Pancreas (tissue), 10 donors: ENCODE results near the gene DGKI. TPM values are rescaled to one million over a fixed set of nuclear protein-coding genes. Genes with fewer than 3 reads are reported as not detected.

Source experiments
- ATAC-seq, 4 donors: fragments of 200-7000 bp; cut with Tn5 transposase; one replicate each; pipeline versions ENCODE4 v1.8.0 to v1.9.1; 2020; ENCODE audit warnings: mild to moderate bottlenecking in 4 of 4, moderate library complexity in 4 of 4
- DNase-seq, 6 donors: peaks; one replicate each; pipeline ENCODE4 v3.0.0-alpha.2; 2020
- FAIRE-seq: peaks from 2 replicates; lab custom pipeline; 2012; peaks lifted over from hg19 to GRCh38; lab: Jason Lieb, UNC
- H3K27ac ChIP-seq, 4 donors: fragments of 200-600 bp; sonication (generic); 1 replicate in 3 of 4; 2 replicates in 1 of 4; pipeline versions ENCODE4 v1.5.0 to v1.8.0; 2020
- H3K27me3 ChIP-seq, 4 donors: fragments of 200-600 bp; one replicate each; pipeline ENCODE4 v1.8.0; 2021
- H3K36me3 ChIP-seq, 3 donors: fragments of 200-600 bp; sonication (generic) in 1 of 3; one replicate each; pipeline versions ENCODE4 v1.5.0 to v1.8.0; 2020 to 2021
- H3K4me1 ChIP-seq, 3 donors: fragments of 200-600 bp; one replicate each; pipeline ENCODE4 v1.8.0; 2021
- H3K4me3 ChIP-seq, 4 donors: fragments of 200-600 bp; sonication (generic) in 2 of 4; one replicate each; pipeline versions ENCODE4 v1.5.0 to v1.8.0; 2020 to 2021
- H3K9me3 ChIP-seq, 4 donors: fragments of 200-600 bp; one replicate each; pipeline ENCODE4 v1.8.0; 2021
- CTCF ChIP-seq, 4 donors: fragments of 200-600 bp; sonication (generic) in 3 of 4; IDR thresholded peaks; one replicate each; pipeline versions ENCODE4 v1.5.0 to v1.8.0; 2021; ENCODE audit warnings: antibody characterized with exemption in 4 of 4
- WGBS, 2 donors: extraction: QIAGEN DNeasy Blood & Tissue Kit; methylation state at CpG; one replicate each; pipeline ENCODE4 v1.1.7; 2013; 5-methylcytosine and 5-hydroxymethylcytosine counted together
- intact Hi-C, 3 donors: fragments of 100-400 bp; cut with DNase I; formaldehyde crosslinking; loops; one replicate each; pipeline versions ENCODE4 v1.11.1 to v1.14.2; 2022
- polyA plus RNA-seq, 2 donors: library from polyadenylated mRNA; stranded (reverse); fragments of 200-250 nt; gene quantifications; one replicate each; pipeline ENCODE4 v1.2.3, GENCODE V29; 2013
- total RNA-seq, 6 donors: library from RNA; stranded (reverse); fragmentation: NEBNext Ultra II Directional in 4 of 6; extraction: Animal tissue kit (Norgen Biotek cat#: 25700) in 4 of 6; gene quantifications; one replicate each; pipeline versions ENCODE4 v1.2.1 to v1.2.4, GENCODE V29; 2021 to 2023
- donor health status: healthy with polysubstance abuse.
- donor health status: DM: no; HTN: no; CAD: no; lungs with moderate emphysema.
- donor health status: DM: no; HTN: no; CAD: no.
- donor health status: control.
- donor health status: control.
- donor health status: Bipolar disorder and iron deficiency.
- donor health status: DM: yes; HTN: yes; CAD: no.
- donor health status: DM: no; HTN: no; CAD: no.
- donor health status: DM: no; HTN: no; CAD: no.
- donor health status: DM: yes; HTN: yes; CAD: no.

The DGKI gene
- total and polyA plus RNA-seq, 8 donors: 0.04 to 0.81 (median 0.15) TPM

DNA sequence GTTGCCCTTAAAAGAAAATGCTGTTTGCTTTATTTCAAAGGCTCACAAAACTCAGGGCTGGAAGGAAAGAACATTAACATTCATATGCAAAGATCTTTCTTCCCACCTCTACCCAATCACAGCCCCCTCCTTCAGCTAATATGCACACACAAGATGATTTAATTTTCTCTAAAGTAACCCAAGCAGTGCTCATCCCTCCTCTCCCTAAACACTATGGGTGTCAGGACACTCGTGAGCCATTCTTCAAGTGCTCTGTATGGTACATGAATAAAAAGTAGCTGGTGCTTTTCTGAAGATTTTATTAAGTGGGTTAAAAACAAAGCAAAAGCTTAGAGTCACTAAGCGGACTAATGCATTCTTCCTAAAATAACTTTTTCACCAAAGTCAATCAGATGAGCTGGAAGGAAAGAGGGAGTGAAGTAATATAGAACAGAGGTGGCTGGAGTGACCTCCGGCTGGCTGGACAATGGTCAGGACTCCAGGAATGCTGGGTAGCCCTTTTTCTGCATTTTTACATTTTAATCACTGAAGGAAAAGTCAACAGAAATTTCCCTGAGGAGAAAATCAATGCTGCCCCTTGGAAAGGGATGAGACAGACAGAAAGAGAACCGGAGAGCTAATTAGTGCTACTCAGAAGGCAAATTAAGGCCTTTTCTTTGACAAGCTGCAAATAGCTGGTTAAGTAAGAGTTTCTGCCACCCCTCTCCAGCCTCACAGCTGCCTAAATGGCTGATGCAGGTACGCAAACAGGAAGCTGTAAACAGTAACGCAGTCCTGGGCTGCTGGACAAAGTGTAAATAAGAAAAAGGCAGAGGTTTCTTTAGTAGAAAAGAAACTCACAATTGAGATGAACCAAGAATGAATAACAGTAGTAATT lies 6.6 kb downstream of the DGKI start:
- ATAC-seq (no peak), DNase-seq (no peak), FAIRE-seq (no peak)
- Histone ChIP-seq H3K36me3 (no peaks in the 10 kb centered on the region), H3K27me3 (no peaks in the 10 kb centered on the region), H3K27ac (no peak overlapping the region), H3K4me1 (no peaks in the 10 kb centered on the region), H3K9me3 (no peaks in the 10 kb centered on the region), H3K4me3 (no peak overlapping the region)
- TF ChIP-seq CTCF (IDR thresholded peaks at IDR 0.05): no peak
- 71 to 78% methylated on average over 6 of the region's 6 CpGs for WGBS, 2 donors
- intact Hi-C loops: no loop called here

DNA sequence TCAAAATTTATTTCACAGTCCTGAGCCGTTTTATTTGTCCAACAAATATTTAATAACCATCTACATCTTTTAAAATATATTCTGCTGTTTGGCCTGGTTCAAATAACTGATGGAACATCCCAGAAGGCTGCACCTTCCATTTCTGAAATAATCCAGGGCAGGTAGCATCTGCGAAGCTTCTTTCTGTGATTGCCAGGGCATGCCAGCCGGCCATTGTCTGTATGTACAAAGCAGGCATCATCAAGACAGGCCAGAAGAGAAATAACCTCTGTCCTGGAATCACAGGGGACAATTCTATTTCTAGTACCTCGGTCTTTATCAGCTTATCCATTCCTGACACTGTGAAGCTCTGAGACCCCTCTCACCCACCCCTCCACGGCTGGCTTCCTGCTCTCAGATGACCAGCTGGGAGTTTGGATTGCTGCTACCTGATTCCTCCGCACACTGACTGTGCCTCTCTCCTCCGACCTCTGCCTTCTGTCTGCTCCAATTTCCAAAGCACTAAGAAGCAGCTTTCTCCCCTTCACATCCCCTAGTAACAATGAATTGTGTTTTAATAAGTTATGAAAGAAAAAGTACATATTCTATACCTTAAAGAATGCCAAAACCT lies 8.0 kb downstream of the DGKI start:
- intact Hi-C loops: no loop called here
- no peaks in the 10 kb centered on the region for H3K27me3 ChIP-seq
- no peak overlapping the region for H3K4me3 ChIP-seq
- no peaks in the 10 kb centered on the region for H3K4me1 ChIP-seq
- no peak overlapping the region for H3K27ac ChIP-seq
- 80 to 87% methylated on average over 7 of the region's 7 CpGs for WGBS, 2 donors
- ATAC-seq: no peak
- no peaks in the 10 kb centered on the region for H3K9me3 ChIP-seq
- H3K36me3 ChIP-seq: no peaks in the 10 kb centered on the region
- FAIRE-seq: no peak
- TF ChIP-seq CTCF (IDR thresholded peaks at IDR 0.05): no peak
- DNase-seq: no peak

- TF ChIP-seq CTCF (IDR thresholded peaks at IDR 0.05): no peak
- H3K27ac ChIP-seq: no peak overlapping the region
- WGBS, 2 donors: 94 to 97% methylated on average over 1 of the region's 1 CpG
- no peak for FAIRE-seq
- ATAC-seq: no peak
- intact Hi-C loops: no loop called here
- no peak for DNase-seq
- H3K4me3 ChIP-seq: no peak overlapping the region
- H3K27me3 ChIP-seq: no peaks in the 10 kb centered on the region
- H3K9me3 ChIP-seq: no peaks in the 10 kb centered on the region
- H3K4me1 ChIP-seq: no peaks in the 10 kb centered on the region
- no peaks in the 10 kb centered on the region for H3K36me3 ChIP-seq
Observed at GRCh38 chr7:137836541-137836940, 10.2 kb downstream of the DGKI start.

- no peak for ATAC-seq
- H3K27ac ChIP-seq: no peak overlapping the region
- no peak for FAIRE-seq
- DNase-seq: no peak
- no peaks in the 10 kb centered on the region for H3K9me3 ChIP-seq
- no peaks in the 10 kb centered on the region for H3K27me3 ChIP-seq
- intact Hi-C loops: no loop called here
- 86 to 87% methylated on average over 3 of the region's 3 CpGs for WGBS, 2 donors
- H3K4me1 ChIP-seq: no peaks in the 10 kb centered on the region
- no peak overlapping the region for H3K4me3 ChIP-seq
- H3K36me3 ChIP-seq: no peaks in the 10 kb centered on the region
- no peak for TF ChIP-seq CTCF (IDR thresholded peaks at IDR 0.05)
Observed at GRCh38 chr7:137836113-137836509, 10.7 kb downstream of the DGKI start.
